ENCODE data around the gene ANKRD30B. TPM values are rescaled to one million over a fixed set of nuclear protein-coding genes. Genes with fewer than 3 reads are reported as not detected.
"Not testable (repeated sequence)": the region's sequence is repeated elsewhere in the genome, so short reads cannot be mapped to it uniquely, and the experiment has no call there.

The ANKRD30B gene
- total RNA-seq, 1 donor from 2014 or later: not detected

- not testable (repeated sequence) for DNase-seq (ENCODE audit: low read depth)
These were observed 118.5 kb downstream of the ANKRD30B start for GRCh38 chr18:14866426-14866825.

GRCh38 chr18:14867988-14868387, 120.0 kb downstream of the ANKRD30B start:
- not testable (repeated sequence) for DNase-seq (ENCODE audit: low read depth); H3K4me3 ChIP-seq (ENCODE audit: low read depth, low read length); FAIRE-seq; H3K36me3 ChIP-seq (ENCODE audit: control insufficient read depth, insufficient read depth, low read length); H3K27me3 ChIP-seq (ENCODE audit: control insufficient read depth, insufficient read depth, low read length)

More at GRCh38 chr18:14866426-14866825, 118.5 kb downstream of the ANKRD30B start:
- not testable (repeated sequence) for H3K4me3 ChIP-seq (ENCODE audit: low read depth, low read length); FAIRE-seq; H3K27me3 ChIP-seq (ENCODE audit: control insufficient read depth, insufficient read depth, low read length); H3K36me3 ChIP-seq (ENCODE audit: control insufficient read depth, insufficient read depth, low read length)

- FAIRE-seq; H3K27me3 ChIP-seq (ENCODE audit: control insufficient read depth, insufficient read depth, low read length); H3K36me3 ChIP-seq (ENCODE audit: control insufficient read depth, insufficient read depth, low read length); DNase-seq (ENCODE audit: low read depth); H3K4me3 ChIP-seq (ENCODE audit: low read depth, low read length): not testable (repeated sequence)
These were observed 120.9 kb downstream of the ANKRD30B start for GRCh38 chr18:14868825-14869224.

GRCh38 chr18:14878826-14879225, 130.9 kb downstream of the ANKRD30B start:
- FAIRE-seq; H3K36me3 ChIP-seq (ENCODE audit: control insufficient read depth, insufficient read depth, low read length); H3K4me3 ChIP-seq (ENCODE audit: low read depth, low read length); H3K27me3 ChIP-seq (ENCODE audit: control insufficient read depth, insufficient read depth, low read length); DNase-seq (ENCODE audit: low read depth): not testable (repeated sequence)

GRCh38 chr18:14900435-14900834, 152.5 kb downstream of the ANKRD30B start:
- Histone ChIP-seq H3K4me3 (ENCODE audit: low read depth, low read length) (no peak overlapping the region), H3K36me3 (ENCODE audit: control insufficient read depth, insufficient read depth, low read length) (no peaks in the 10 kb centered on the region), H3K27me3 (ENCODE audit: control insufficient read depth, insufficient read depth, low read length) (no peaks in the 10 kb centered on the region)
- no peak for DNase-seq (ENCODE audit: low read depth)
- peak; percentile 18 for FAIRE-seq
- no peak for TF ChIP-seq CTCF (IDR thresholded peaks at IDR 0.05; ENCODE audit: insufficient read depth, low read length, severe bottlenecking)

Other genes with a start within 250 kb of the ANKRD30B start
- gene POTEC, start 204.6 kb upstream of the ANKRD30B start, total RNA-seq: under 0.01 TPM in 1 of 2 replicates, not detected in the other